NOMO-1 treated with dmso at 0.1 percent for 144 hours (cell line): ENCODE measurements around the gene CHCHD2.
"Not testable (repeated sequence)": the region's sequence is repeated elsewhere in the genome, so short reads cannot be mapped to it uniquely, and the experiment has no call there.

Source experiments
- DNase-seq: peaks from one replicate; lab custom pipeline; 2025; ENCODE audit not compliant: unreplicated experiment; lab: John Stamatoyannopoulos, UW

Gene CHCHD2

GRCh38 chr7:56083150-56083785, 23.0 kb downstream of the CHCHD2 start:
- DNase-seq = no peak

GRCh38 chr7:56081626-56082340, 24.5 kb downstream of the CHCHD2 start:
- DNase-seq = no peak

- not testable (repeated sequence) for DNase-seq
Observed at GRCh38 chr7:56080726-56081435, 25.4 kb downstream of the CHCHD2 start.

GRCh38 chr7:56079450-56080185, 26.7 kb downstream of the CHCHD2 start:
- DNase-seq = no peak

- DNase-seq = no peak
Observed at GRCh38 chr7:56078196-56078595, 28.1 kb downstream of the CHCHD2 start.

GRCh38 chr7:56077681-56078080, 28.6 kb downstream of the CHCHD2 start:
- DNase-seq = no peak

- DNase-seq = peak; percentile 42
Observed at GRCh38 chr7:56074371-56074791, 31.9 kb downstream of the CHCHD2 start.

GRCh38 chr7:56066376-56066775, 39.9 kb downstream of the CHCHD2 start:
- not testable (repeated sequence) for DNase-seq

GRCh38 chr7:56063882-56064625, 42.2 kb downstream of the CHCHD2 start, which contains the start of gene SUMF2:
Gene SUMF2, plus strand, starts transcription at chr7:56064286. Its CDS starts 26 bp downstream, at chr7:56064312.
- DNase-seq = peak; percentile 72

GRCh38 chr7:56063500-56063881, 42.8 kb downstream of the CHCHD2 start:
- no peak for DNase-seq

GRCh38 chr7:56062382-56062781, 43.9 kb downstream of the CHCHD2 start:
- no peak for DNase-seq

- no peak for DNase-seq
Observed at GRCh38 chr7:56053993-56054392, 52.3 kb downstream of the CHCHD2 start.

GRCh38 chr7:56053379-56053778, 52.9 kb downstream of the CHCHD2 start:
- DNase-seq = no peak
